GM23248 (cell line): ENCODE data around the gene NOXO1.

Source experiments
- EZH2 ChIP-seq: fragments of 200-600 bp; sonication (generic); IDR thresholded peaks from 2 replicates; pipeline ENCODE4 v1.6.1; 2018; ENCODE audit warnings: antibody characterized with exemption, mild to moderate bottlenecking; ENCODE audit not compliant: insufficient read depth, poor library complexity, severe bottlenecking
- EZH2phosphoT487 ChIP-seq: fragments of 200-600 bp; sonication (generic); IDR thresholded peaks from 2 replicates; pipeline ENCODE4 v1.6.1; 2018; ENCODE audit warnings: antibody characterized with exemption, moderate library complexity, mild to moderate bottlenecking, low read depth; ENCODE audit not compliant: insufficient read depth

DNA sequence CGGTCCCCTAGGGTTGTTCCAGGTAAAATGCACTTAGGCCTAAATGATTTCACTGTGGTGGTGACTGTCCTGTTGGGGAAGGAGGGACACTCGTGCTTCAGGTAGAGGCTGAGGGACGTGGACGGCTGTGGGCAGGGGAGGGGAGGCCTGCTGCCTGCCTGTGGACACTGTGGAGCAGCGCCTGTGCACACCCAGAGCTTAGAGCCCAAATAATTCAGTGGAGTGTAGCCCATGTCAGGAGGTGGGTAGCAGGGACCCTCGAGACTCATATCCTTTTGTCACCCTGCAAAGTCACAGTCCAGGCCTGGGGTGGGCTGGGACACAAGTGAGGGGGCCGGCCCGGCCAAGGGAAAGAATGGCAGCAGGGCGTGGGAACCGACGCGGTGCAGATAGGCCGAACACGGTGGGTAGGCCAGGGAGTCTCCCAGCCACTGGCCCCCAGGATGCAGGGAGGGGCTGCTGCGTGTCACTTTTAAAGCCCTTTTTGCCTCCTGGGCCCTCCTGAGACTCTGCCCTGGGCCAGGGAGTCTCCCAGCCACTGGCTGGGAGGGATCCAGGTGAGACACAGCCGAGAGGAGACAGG is 44.7 kb upstream of the NOXO1 start:
- TF ChIP-seq EZH2phosphoT487 (no peak), EZH2 (no peak)
